WTC11 (cell line): ENCODE data around the gene CCDC144A. TPM values are rescaled to one million over a fixed set of nuclear protein-coding genes. Genes with fewer than 3 reads are reported as not detected.
"Not testable (repeated sequence)": the region's sequence is repeated elsewhere in the genome, so short reads cannot be mapped to it uniquely, and the experiment has no call there.

Source experiments
- ATAC-seq: fragments of 200-7000 bp; cut with Tn5 transposase; 2 replicates; pipeline ENCODE4 v1.10.0; 2021; ENCODE audit warnings: mild to moderate bottlenecking, moderate library complexity
- CTCF ChIA-PET: fragments of 300-600 bp; sonication (Branson Sonifier 250); formaldehyde crosslinking; loops from one replicate; lab custom pipeline; 2021; ENCODE audit warnings: antibody characterized with exemption; lab: Charles Lee
- POLR2A ChIA-PET: fragments of 350-600 bp; sonication (Branson Sonifier 250); formaldehyde crosslinking; loops from one replicate; lab custom pipeline; 2021; ENCODE audit warnings: antibody characterized with exemption; lab: Charles Lee
- DNase-seq: peaks from one replicate; pipeline ENCODE4 v3.0.0; 2021; ENCODE audit warnings: low spot score
- H3K27ac Mint-ChIP-seq: 2 replicates; pipeline ENCODE4 v1.8.0; 2021; ENCODE audit warnings: mixed read lengths
- H3K27me3 Mint-ChIP-seq: 2 replicates; pipeline ENCODE4 v1.8.0; 2021; ENCODE audit warnings: low read depth, mild to moderate bottlenecking, moderate library complexity, mixed read lengths
- H3K36me3 Mint-ChIP-seq: 2 replicates; pipeline ENCODE4 v1.8.0; 2021; ENCODE audit warnings: mixed read lengths
- H3K4me1 Mint-ChIP-seq: 2 replicates; pipeline ENCODE4 v1.8.0; 2022; ENCODE audit warnings: mixed read lengths
- H3K4me3 Mint-ChIP-seq: 2 replicates; pipeline ENCODE4 v1.8.0; 2021; ENCODE audit warnings: mild to moderate bottlenecking, moderate library complexity, mixed read lengths
- H3K9me3 Mint-ChIP-seq: 2 replicates; pipeline ENCODE4 v1.8.0; 2021; ENCODE audit warnings: mixed read lengths
- HMGA2 ChIP-seq: fragments of 250-450 bp; sonication (Bioruptor Pico); IDR thresholded peaks from 2 replicates; pipeline ENCODE4 v1.4.0; 2021; ENCODE audit warnings: mild to moderate bottlenecking, moderate library complexity
- ZNF121 ChIP-seq: sonication (generic); formaldehyde crosslinking; IDR thresholded peaks from 2 replicates; pipeline ENCODE4 v1.8.0; 2023; ENCODE audit warnings: missing genetic modification reagents
- ZNF423 ChIP-seq: fragments of 250-450 bp; sonication (Bioruptor Pico); IDR thresholded peaks from 2 replicates; pipeline ENCODE4 v2.1.2; 2022; ENCODE audit warnings: mild to moderate bottlenecking, moderate library complexity
- total RNA-seq: library from RNA; stranded (reverse); gene quantifications from 3 replicates; pipeline ENCODE4 v1.2.3, GENCODE V29; 2021

The CCDC144A gene
- total RNA-seq, 1 experiment from 2014 or later = 2.6 TPM

GRCh38 chr17:16676676-16677268 lies 13.3 kb upstream of the CCDC144A start (continued):
- TF ChIP-seq HMGA2 (CRISPR knock-in tag) = no peak

DNA sequence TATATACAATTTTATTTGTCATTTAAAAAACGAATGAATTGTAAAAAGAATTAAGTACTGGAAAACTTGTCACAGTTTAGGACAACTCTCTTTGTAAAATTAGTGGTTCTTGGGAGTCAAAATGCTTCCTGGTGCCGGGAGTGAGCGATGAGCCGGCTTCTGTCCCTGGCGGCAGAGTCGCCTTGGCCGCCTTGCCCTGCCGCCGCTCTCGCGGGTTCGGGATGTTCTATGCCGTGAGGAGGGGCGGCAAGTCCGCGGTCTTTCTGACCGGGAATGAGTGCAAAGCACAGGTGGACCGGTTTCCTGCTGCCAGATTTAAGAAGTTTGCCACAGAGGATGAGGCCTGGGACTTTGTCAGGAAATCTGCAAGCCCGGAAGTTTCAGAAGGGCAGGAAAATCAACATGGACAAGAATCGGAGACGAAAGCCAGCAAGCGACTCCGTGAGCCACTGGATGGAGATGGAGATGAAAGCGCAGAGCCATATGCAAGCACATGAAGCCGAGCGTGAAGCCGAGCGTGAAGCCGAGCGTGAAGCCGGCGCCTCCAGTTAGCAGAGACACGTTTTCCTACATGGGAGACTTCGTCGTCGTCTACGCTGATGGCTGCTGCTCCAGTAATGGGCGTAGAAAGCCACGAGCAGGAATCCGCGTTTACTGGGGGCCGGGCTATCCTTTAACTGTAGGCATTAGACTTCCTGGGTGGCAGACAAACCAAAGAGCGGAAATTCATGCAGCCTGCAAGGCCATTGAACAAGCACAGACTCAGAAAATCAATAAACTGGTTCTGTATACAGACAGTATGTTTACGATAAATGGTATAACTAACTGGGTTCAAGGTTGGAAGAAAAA lies 6.5 kb upstream of the CCDC144A start:
- ChIA-PET POLR2A (interaction anchor here (0.9 kb wide), 1 partner anchor 31 kb away, joined by 3 read pairs; no protein-coding TSS in a partner anchor), CTCF (interaction anchor here (0.6 kb wide), 1 partner anchor 1180 kb away, joined by 4 read pairs; no protein-coding TSS in a partner anchor)
- not testable (repeated sequence) for H3K27ac Mint-ChIP-seq, H3K9me3 Mint-ChIP-seq, H3K36me3 Mint-ChIP-seq
- Mint-ChIP-seq H3K4me3 (peak overlapping the region; percentile 27), H3K4me1 (peaks cover 41% of the 10 kb centered on the region), H3K27me3 (peaks cover 15% of the 10 kb centered on the region)
- ATAC-seq = peak; percentile 53
- peak; percentile 37 for DNase-seq

GRCh38 chr17:16686019-16686418 lies 4.0 kb upstream of the CCDC144A start:
- not testable (repeated sequence) for DNase-seq

GRCh38 chr17:16687151-16687550 lies 2.9 kb upstream of the CCDC144A start:
- peaks cover 17% of the 10 kb centered on the region for H3K9me3 Mint-ChIP-seq
- peak overlapping the region; percentile 39 for H3K4me3 Mint-ChIP-seq
- H3K36me3 Mint-ChIP-seq = peaks cover 14% of the 10 kb centered on the region
- DNase-seq = peak; percentile 56
- ATAC-seq = peak; percentile 20
- H3K27me3 Mint-ChIP-seq = peaks cover 15% of the 10 kb centered on the region
- H3K27ac Mint-ChIP-seq = peak overlapping the region; percentile 93
- POLR2A ChIA-PET = not testable (repeated sequence)
- CTCF ChIA-PET = interaction anchor here (0.6 to 1.2 kb wide), 2 partner anchors 183 to 195 kb away, joined by 3 to 4 read pairs; partner anchors contain the start of gene LRRC75A
- peaks cover 39% of the 10 kb centered on the region for H3K4me1 Mint-ChIP-seq

More at GRCh38 chr17:16686019-16686418, 4.0 kb upstream of the CCDC144A start:
- ATAC-seq, POLR2A ChIA-PET, H3K4me3 Mint-ChIP-seq: not testable (repeated sequence)
- peaks cover 14% of the 10 kb centered on the region for H3K36me3 Mint-ChIP-seq
- peaks cover 17% of the 10 kb centered on the region for H3K9me3 Mint-ChIP-seq
- H3K4me1 Mint-ChIP-seq = peaks cover 45% of the 10 kb centered on the region
- H3K27ac Mint-ChIP-seq = peak overlapping the region; percentile 53; the same call in 1 of the 2 replicates
- H3K27me3 Mint-ChIP-seq = peaks cover 15% of the 10 kb centered on the region
- CTCF ChIA-PET = interaction anchor here (1.1 kb wide), 1 partner anchor 102 kb away, joined by 3 read pairs; no protein-coding TSS in a partner anchor

DNA sequence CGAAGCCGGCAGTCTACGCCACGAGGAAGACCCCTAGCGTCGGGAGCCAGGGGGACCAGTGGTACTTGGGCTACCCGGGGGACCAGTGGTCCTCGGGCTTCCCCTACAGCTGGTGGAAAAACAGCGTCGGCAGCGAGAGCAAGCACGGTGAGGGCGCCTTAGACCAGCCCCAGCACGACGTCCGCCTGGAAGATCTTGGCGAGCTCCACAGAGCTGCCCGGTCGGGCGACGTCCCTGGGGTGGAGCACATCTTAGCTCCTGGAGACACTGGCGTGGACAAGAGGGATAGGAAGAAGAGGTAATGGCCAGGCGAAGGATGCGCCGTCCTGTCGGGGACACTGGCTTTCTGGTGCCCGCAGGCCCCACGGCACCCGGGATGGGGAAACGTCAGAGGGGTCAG lies 406 bp downstream of the CCDC144A start:
- not testable (repeated sequence) for H3K27ac Mint-ChIP-seq, DNase-seq, H3K4me3 Mint-ChIP-seq, H3K27me3 Mint-ChIP-seq, ATAC-seq
- Mint-ChIP-seq H3K9me3 (peaks cover 17% of the 10 kb centered on the region), H3K4me1 (peaks cover 23% of the 10 kb centered on the region), H3K36me3 (peaks cover 14% of the 10 kb centered on the region)
- ChIA-PET POLR2A (interaction anchor here (1.0 kb wide), 1 partner anchor 154 kb away, joined by 3 read pairs; no protein-coding TSS in a partner anchor), CTCF (interaction anchor here (0.6 to 1.5 kb wide), 8 partner anchors 101 to 240 kb away, joined by 3 to 13 read pairs (median 5); no protein-coding TSS in a partner anchor)

- H3K36me3 Mint-ChIP-seq, H3K4me1 Mint-ChIP-seq, ATAC-seq, H3K4me3 Mint-ChIP-seq, DNase-seq, CTCF ChIA-PET, H3K9me3 Mint-ChIP-seq, H3K27ac Mint-ChIP-seq, POLR2A ChIA-PET, H3K27me3 Mint-ChIP-seq: not testable (repeated sequence)
Measured at GRCh38 chr17:16697603-16698002, 7.6 kb downstream of the CCDC144A start.

- POLR2A ChIA-PET, H3K9me3 Mint-ChIP-seq, H3K36me3 Mint-ChIP-seq: not testable (repeated sequence)
- Mint-ChIP-seq H3K27ac (peak overlapping the region; percentile 88; the same call in 1 of the 2 replicates), H3K27me3 (peaks cover 19% of the 10 kb centered on the region), H3K4me3 (peak overlapping the region; percentile 68), H3K4me1 (peaks cover 21% of the 10 kb centered on the region)
- TF ChIP-seq ZNF121 (CRISPR knock-in tag) = peak; percentile 71
- peak; percentile 62; the same call in 1 of the 2 replicates for TF ChIP-seq ZNF423
- ATAC-seq = peak; percentile 90
- CTCF ChIA-PET = interaction anchor here (0.7 kb wide), 1 partner anchor 195 kb away, joined by 3 read pairs; no protein-coding TSS in a partner anchor
- peak; percentile 64 for DNase-seq
Measured at GRCh38 chr17:16745492-16746203, 55.6 kb downstream of the CCDC144A start.

DNA sequence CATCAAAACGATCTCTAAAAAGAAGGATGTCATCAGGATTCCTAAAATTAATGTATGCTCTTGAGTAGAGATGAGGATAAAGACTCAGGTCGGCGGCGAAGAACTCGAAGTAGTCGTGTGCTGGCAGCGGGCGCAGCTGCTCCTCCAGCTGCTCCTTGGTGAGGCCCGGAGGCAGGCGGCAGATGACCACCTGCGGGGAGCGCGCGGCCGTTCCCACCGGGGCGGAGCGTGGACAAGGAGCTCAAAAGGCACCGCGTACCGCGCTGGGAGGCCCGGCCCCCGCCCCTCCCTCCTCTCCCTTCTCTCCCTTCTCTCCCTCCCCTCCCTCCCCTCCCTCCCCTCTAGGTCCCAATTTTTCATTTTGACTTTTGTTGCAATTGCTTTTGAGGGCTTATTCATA lies 56.5 kb downstream of the CCDC144A start:
- not testable (repeated sequence) for H3K27ac Mint-ChIP-seq, H3K9me3 Mint-ChIP-seq, H3K36me3 Mint-ChIP-seq
- H3K4me1 Mint-ChIP-seq = peaks cover 29% of the 10 kb centered on the region
- CTCF ChIA-PET = interaction anchor here (0.6 kb wide), 3 partner anchors 157 to 431 kb away, joined by 3 to 4 read pairs (median 3); no protein-coding TSS in a partner anchor
- peak overlapping the region; percentile 68 for H3K4me3 Mint-ChIP-seq
- POLR2A ChIA-PET = interaction anchor here (0.7 kb wide), 1 partner anchor 394 kb away, joined by 8 read pairs; no protein-coding TSS in a partner anchor
- peaks cover 19% of the 10 kb centered on the region for H3K27me3 Mint-ChIP-seq
- DNase-seq = peak; percentile 69
- ATAC-seq = peak; percentile 40

DNA sequence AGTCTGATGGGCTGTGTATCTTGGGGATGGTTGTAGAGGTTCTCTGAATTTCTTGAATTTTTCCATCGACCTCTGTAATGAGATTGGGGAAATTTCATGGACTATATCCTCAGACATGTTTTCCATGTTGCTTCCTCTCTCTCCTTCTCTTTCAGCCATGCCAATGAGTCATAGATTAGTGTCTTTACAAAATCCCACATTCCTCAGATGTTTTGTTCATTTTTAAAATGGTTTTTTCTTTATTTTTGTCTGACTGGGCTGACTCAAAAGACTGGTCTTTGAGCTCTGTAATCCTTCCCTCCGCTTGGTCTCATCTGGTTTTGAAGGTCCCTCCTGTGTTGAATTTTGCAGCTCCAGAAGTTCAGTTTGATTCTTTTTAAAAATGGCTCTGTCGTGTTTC lies 60.5 kb downstream of the CCDC144A start:
- ATAC-seq, POLR2A ChIA-PET, CTCF ChIA-PET: not testable (repeated sequence)

More for the DNA sequence above, 60.5 kb downstream of the CCDC144A start:
- DNase-seq, H3K9me3 Mint-ChIP-seq, H3K4me3 Mint-ChIP-seq, H3K36me3 Mint-ChIP-seq, H3K27ac Mint-ChIP-seq: not testable (repeated sequence)
- Mint-ChIP-seq H3K27me3 (peaks cover 14% of the 10 kb centered on the region), H3K4me1 (peaks cover 25% of the 10 kb centered on the region)
